DND-41 (cell line): ENCODE data around the gene ZKSCAN1.

Source experiments
- ATAC-seq: fragments of 200-7000 bp; cut with Tn5 transposase; 3 replicates; pipeline ENCODE4 v1.9.1; 2021; ENCODE audit warnings: low read depth; ENCODE audit not compliant: insufficient read depth
- DNase-seq: peaks from one replicate; pipeline ENCODE4 v3.0.0-alpha.2; 2020
- H2AFZ ChIP-seq: 2 replicates; pipeline ENCODE4 v1.6.0; 2012; ENCODE audit warnings: low read depth, low read length
- H3K27ac ChIP-seq: 2 replicates; pipeline ENCODE4 v1.5.1; 2012; ENCODE audit warnings: low read length, inconsistent platforms
- H3K27me3 ChIP-seq: fragments of 200-600 bp; sonication (generic); 2 replicates; pipeline ENCODE4 v1.6.0; 2012; ENCODE audit warnings: low read length, mild to moderate bottlenecking, inconsistent platforms; ENCODE audit not compliant: insufficient read depth, poor library complexity
- H3K36me3 ChIP-seq: 2 replicates; pipeline ENCODE4 v1.5.1; 2012; ENCODE audit warnings: low read length, inconsistent platforms; ENCODE audit not compliant: insufficient read depth
- H3K4me1 ChIP-seq: 2 replicates; pipeline ENCODE4 v1.5.1; 2012; ENCODE audit warnings: mild to moderate bottlenecking, low read length; ENCODE audit not compliant: insufficient read depth
- H3K4me2 ChIP-seq: 2 replicates; pipeline ENCODE4 v1.6.0; 2012; ENCODE audit warnings: mild to moderate bottlenecking, moderate library complexity, low read length, inconsistent platforms; ENCODE audit not compliant: insufficient read depth
- H3K4me3 ChIP-seq, 2 experiments: fragments of 200-600 bp in 1 of 2; shearing (Covaris generic) in 1 of 2; 2 replicates each; pipeline ENCODE4 v1.5.1; 2012 to 2016; ENCODE audit warnings: inconsistent platforms in 2 of 2, low read length in 2 of 2, mild to moderate bottlenecking in 2 of 2, low read depth in 1 of 2, moderate library complexity in 1 of 2
- H3K79me2 ChIP-seq: 2 replicates; pipeline ENCODE4 v1.6.0; 2012; ENCODE audit warnings: low read length, inconsistent platforms; ENCODE audit not compliant: insufficient read depth
- H3K9ac ChIP-seq: 2 replicates; pipeline ENCODE4 v1.6.0; 2012; ENCODE audit warnings: low read depth, mild to moderate bottlenecking, inconsistent platforms, low read length, moderate library complexity
- H3K9me3 ChIP-seq: 2 replicates; pipeline ENCODE4 v1.5.1; 2012; ENCODE audit warnings: low read length, moderate library complexity, mild to moderate bottlenecking, inconsistent platforms; ENCODE audit not compliant: insufficient read depth, severe bottlenecking
- H4K20me1 ChIP-seq: 2 replicates; pipeline ENCODE4 v1.6.0; 2012; ENCODE audit warnings: low read length; ENCODE audit not compliant: insufficient read depth
- CTCF ChIP-seq: IDR thresholded peaks from 2 replicates; pipeline ENCODE4 v1.5.1; 2012; ENCODE audit warnings: borderline replicate concordance, low read length, moderate library complexity, mild to moderate bottlenecking; ENCODE audit not compliant: poor library complexity, severe bottlenecking; ENCODE audit errors: extremely low read depth
- EZH2 ChIP-seq: IDR thresholded peaks from 3 replicates; pipeline ENCODE4 v1.6.1; 2012; ENCODE audit warnings: borderline replicate concordance, low read depth, mild to moderate bottlenecking, moderate library complexity, low read length, inconsistent platforms; ENCODE audit not compliant: severe bottlenecking

The ZKSCAN1 gene

GRCh38 chr7:100063376-100063775, 48.0 kb downstream of the ZKSCAN1 start:
- Histone ChIP-seq H3K9me3 (no peaks in the 10 kb centered on the region), H3K4me2 (no peak overlapping the region), H3K79me2 (no peaks in the 10 kb centered on the region), H3K27me3 (no peaks in the 10 kb centered on the region), H4K20me1 (no peaks in the 10 kb centered on the region), H3K27ac (no peak overlapping the region), H3K9ac (no peak overlapping the region), H3K4me1 (no peaks in the 10 kb centered on the region), H3K36me3 (peaks cover 52% of the 10 kb centered on the region), H2AFZ (no peak overlapping the region), H3K4me3 (no peak overlapping the region)
- no peak for TF ChIP-seq CTCF
- no peak for TF ChIP-seq EZH2
- no peak for DNase-seq
- ATAC-seq = no peak

GRCh38 chr7:100064162-100064561, 48.8 kb downstream of the ZKSCAN1 start:
- DNase-seq (no peak), ATAC-seq (no peak)
- no peaks in the 10 kb centered on the region for H3K79me2 ChIP-seq
- no peak for TF ChIP-seq EZH2
- TF ChIP-seq CTCF = no peak
- H3K4me3 ChIP-seq = no peak overlapping the region
- H3K27me3 ChIP-seq = no peaks in the 10 kb centered on the region
- no peak overlapping the region for H2AFZ ChIP-seq
- H3K4me2 ChIP-seq = no peak overlapping the region
- no peaks in the 10 kb centered on the region for H3K4me1 ChIP-seq
- H3K9ac ChIP-seq = no peak overlapping the region
- no peaks in the 10 kb centered on the region for H3K9me3 ChIP-seq
- no peak overlapping the region for H3K27ac ChIP-seq
- H3K36me3 ChIP-seq = peaks cover 46% of the 10 kb centered on the region
- no peaks in the 10 kb centered on the region for H4K20me1 ChIP-seq

- Histone ChIP-seq H3K36me3 (peaks cover 59% of the 10 kb centered on the region), H3K27ac (no peak overlapping the region)
- no peak for DNase-seq
These were observed 50.2 kb downstream of the ZKSCAN1 start for GRCh38 chr7:100065452-100066186.

More at GRCh38 chr7:100065452-100066186, 50.2 kb downstream of the ZKSCAN1 start:
- no peaks in the 10 kb centered on the region for H3K79me2 ChIP-seq
- no peaks in the 10 kb centered on the region for H3K4me1 ChIP-seq
- H3K4me3 ChIP-seq = no peak overlapping the region
- no peak overlapping the region for H3K9ac ChIP-seq
- ATAC-seq = no peak
- TF ChIP-seq CTCF (no peak), EZH2 (no peak)
- no peak overlapping the region for H3K4me2 ChIP-seq
- no peaks in the 10 kb centered on the region for H4K20me1 ChIP-seq
- no peak overlapping the region for H2AFZ ChIP-seq
- H3K9me3 ChIP-seq = peaks cover 1% of the 10 kb centered on the region
- H3K27me3 ChIP-seq = no peaks in the 10 kb centered on the region
